Caco-2 (cell line): ENCODE data around the gene TNRC6C. TPM values are rescaled to one million over a fixed set of nuclear protein-coding genes. Genes with fewer than 3 reads are reported as not detected.

Source experiments
- BruUV-seq: library from RNA; stranded (reverse); fragments of 400-500 nt; replicated peaks from 2 replicates; lab custom pipeline; 2021; lab: Mats Ljungman, UMichigan
- CTCF ChIA-PET: fragments of 300-600 bp; sonication (Branson Sonifier 250); formaldehyde crosslinking; loops from one replicate; lab custom pipeline; 2022; ENCODE audit warnings: antibody characterized with exemption; lab: Charles Lee
- POLR2A ChIA-PET: fragments of 300-600 bp; sonication (Branson Sonifier 250); formaldehyde crosslinking; loops from one replicate; lab custom pipeline; 2022; ENCODE audit warnings: antibody characterized with exemption; lab: Charles Lee
- DNase-seq, 2 experiments: peaks; one replicate each; pipeline versions ENCODE4 v3.0.0 to v3.0.0-alpha.2; 2020 to 2022
- H3K27me3 ChIP-seq: replicated peaks from 2 replicates; pipeline ENCODE4 v1.6.0; 2011; ENCODE audit warnings: low read length; ENCODE audit not compliant: control insufficient read depth, insufficient read depth
- H3K36me3 ChIP-seq: 2 replicates; pipeline ENCODE4 v1.5.1; 2011; ENCODE audit warnings: low read length; ENCODE audit not compliant: control insufficient read depth, insufficient read depth
- H3K4me1 ChIP-seq: fragments of 250-450 bp; sonication (Bioruptor Pico); 2 replicates; pipeline ENCODE4 v1.5.1; 2020; ENCODE audit warnings: mild to moderate bottlenecking
- H3K4me3 ChIP-seq: 2 replicates; pipeline ENCODE4 v1.5.1; 2011; ENCODE audit warnings: low read depth, mild to moderate bottlenecking, control low read depth, low read length
- H3K9me3 ChIP-seq: fragments of 250-450 bp; sonication (Bioruptor Pico); 2 replicates; pipeline ENCODE4 v1.5.1; 2020; ENCODE audit warnings: mild to moderate bottlenecking, moderate library complexity
- H3K27ac Mint-ChIP-seq: one replicate; pipeline ENCODE4 v1.8.0; 2022; ENCODE audit warnings: mixed read lengths; ENCODE audit not compliant: unreplicated experiment
- H3K27me3 Mint-ChIP-seq: one replicate; pipeline ENCODE4 v1.8.0; 2022; ENCODE audit warnings: mixed read lengths; ENCODE audit not compliant: insufficient read depth, unreplicated experiment
- H3K36me3 Mint-ChIP-seq: one replicate; pipeline ENCODE4 v1.8.0; 2022; ENCODE audit warnings: mild to moderate bottlenecking, mixed read lengths; ENCODE audit not compliant: insufficient read depth, unreplicated experiment
- H3K4me1 Mint-ChIP-seq: one replicate; pipeline ENCODE4 v1.8.0; 2022; ENCODE audit warnings: low read depth, mixed read lengths; ENCODE audit not compliant: unreplicated experiment
- H3K4me3 Mint-ChIP-seq: one replicate; pipeline ENCODE4 v1.8.0; 2022; ENCODE audit warnings: mild to moderate bottlenecking, moderate library complexity, mixed read lengths; ENCODE audit not compliant: unreplicated experiment
- H3K9me3 Mint-ChIP-seq: one replicate; pipeline ENCODE4 v1.8.0; 2022; ENCODE audit warnings: mixed read lengths; ENCODE audit not compliant: unreplicated experiment
- CTCF ChIP-seq, 2 experiments: fragments of 200-600 bp in 1 of 2; IDR thresholded peaks; 1 replicate in 1 of 2; 2 replicates in 1 of 2; pipeline versions ENCODE4 v1.5.1 to v1.8.0; 2011 to 2022; ENCODE audit warnings: antibody characterized with exemption in 1 of 2, control low read depth in 1 of 2, inconsistent platforms in 1 of 2, low read depth in 1 of 2, low read length in 1 of 2, mild to moderate bottlenecking in 1 of 2, moderate library complexity in 1 of 2; ENCODE audit not compliant: insufficient read depth in 1 of 2, severe bottlenecking in 1 of 2, unreplicated experiment in 1 of 2
- intact Hi-C: fragments of 100-400 bp; cut with micrococcal nuclease; formaldehyde crosslinking; loops from one replicate; pipeline ENCODE4 v1.10.0; 2022; ENCODE audit not compliant: unreplicated experiment
- total RNA-seq: library from RNA; stranded (reverse); gene quantifications from 2 replicates; pipeline ENCODE4 v1.2.3, GENCODE V29; 2022

The TNRC6C gene
- total RNA-seq, 1 experiment from 2014 or later: 17.9 TPM

DNA sequence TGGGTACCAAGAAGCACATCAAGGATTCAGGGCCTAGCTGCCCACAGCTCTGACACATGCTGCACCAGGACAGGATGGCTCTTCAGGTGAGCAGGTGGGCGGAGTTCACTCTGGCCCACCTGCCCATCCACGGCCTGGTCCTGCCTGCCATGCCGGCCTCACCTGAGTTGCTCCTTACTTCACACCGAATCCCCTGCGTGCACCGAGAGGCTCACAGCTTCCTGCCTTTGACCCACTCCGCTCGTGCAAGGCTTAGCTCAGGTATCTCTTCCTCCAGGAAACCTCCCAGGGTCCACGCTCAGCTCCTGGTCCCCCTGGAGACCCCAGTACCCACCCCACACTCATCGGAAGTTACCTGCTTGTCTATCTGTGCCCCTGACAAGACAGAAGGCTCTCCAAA, 21.6 kb upstream of the TNRC6C start:
- TF ChIP-seq CTCF (IDR thresholded peaks at IDR 0.05; ENCODE audit: insufficient read depth in 1 of 2, low read depth in 1 of 2, low read length in 1 of 2, severe bottlenecking in 1 of 2, unreplicated experiment in 1 of 2): no peak
- Histone ChIP-seq H3K27me3 (no peaks in the 10 kb centered on the region), H3K4me3 (no peak overlapping the region), H3K36me3 (no peaks in the 10 kb centered on the region), H3K9me3 (no peaks in the 10 kb centered on the region), H3K4me1 (peaks cover 13% of the 10 kb centered on the region)
- peaks cover 3% of the 10 kb centered on the region for H3K27me3 Mint-ChIP-seq
- DNase-seq: no peak
- no TSS peak for BruUV-seq
- intact Hi-C loops: no loop called here
- H3K9me3 Mint-ChIP-seq: no peaks in the 10 kb centered on the region
- ChIA-PET POLR2A (interaction anchor here (1.2 kb wide), 1 partner anchor 22 kb away, joined by 3 read pairs; the partner anchor contains the start of gene TNRC6C), CTCF (interaction anchor here (0.9 kb wide), 1 partner anchor 21 kb away, joined by 6 read pairs; no protein-coding TSS in a partner anchor)
- peaks cover 22% of the 10 kb centered on the region for H3K4me1 Mint-ChIP-seq
- no peak overlapping the region for H3K4me3 Mint-ChIP-seq
- no peaks in the 10 kb centered on the region for H3K36me3 Mint-ChIP-seq
- no peak overlapping the region for H3K27ac Mint-ChIP-seq

DNA sequence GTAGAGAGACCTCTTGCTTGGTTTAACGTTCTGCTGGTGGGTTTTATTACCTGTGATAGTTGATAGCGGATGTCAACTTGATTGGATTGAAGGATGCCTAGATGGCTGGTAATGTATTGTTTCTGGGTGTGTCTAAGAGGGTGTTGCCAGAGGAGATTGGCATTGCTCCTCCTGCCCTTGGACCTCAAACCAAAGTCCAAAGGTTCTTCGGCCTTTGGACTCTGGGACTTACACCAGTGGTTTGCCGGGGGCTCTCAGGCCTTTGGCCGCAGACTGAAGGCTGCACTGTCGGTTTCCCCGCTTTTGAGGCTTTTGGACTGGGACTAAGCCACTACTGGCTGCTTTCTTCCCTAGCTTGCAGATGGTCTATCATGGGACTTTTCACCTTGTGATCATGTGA, 17.5 kb upstream of the TNRC6C start:
- intact Hi-C loops: no loop called here
- no peak for TF ChIP-seq CTCF (IDR thresholded peaks at IDR 0.05; ENCODE audit: insufficient read depth in 1 of 2, low read depth in 1 of 2, low read length in 1 of 2, severe bottlenecking in 1 of 2, unreplicated experiment in 1 of 2)
- Histone ChIP-seq H3K4me1 (peaks cover 3% of the 10 kb centered on the region), H3K4me3 (no peak overlapping the region), H3K27me3 (no peaks in the 10 kb centered on the region), H3K36me3 (no peaks in the 10 kb centered on the region), H3K9me3 (no peaks in the 10 kb centered on the region)
- H3K4me1 Mint-ChIP-seq: peaks cover 9% of the 10 kb centered on the region
- BruUV-seq: no TSS peak
- ChIA-PET CTCF (no interaction called here), POLR2A (no interaction called here)
- no peak overlapping the region for H3K27ac Mint-ChIP-seq
- H3K4me3 Mint-ChIP-seq: no peak overlapping the region
- no peaks in the 10 kb centered on the region for H3K9me3 Mint-ChIP-seq
- H3K36me3 Mint-ChIP-seq: no peaks in the 10 kb centered on the region
- no peak for DNase-seq
- H3K27me3 Mint-ChIP-seq: no peaks in the 10 kb centered on the region

- Mint-ChIP-seq H3K36me3 (no peaks in the 10 kb centered on the region), H3K27ac (no peak overlapping the region), H3K4me3 (no peak overlapping the region), H3K27me3 (peaks cover 2% of the 10 kb centered on the region), H3K9me3 (peaks cover 8% of the 10 kb centered on the region), H3K4me1 (no peaks in the 10 kb centered on the region)
- intact Hi-C loops: no loop called here
- POLR2A ChIA-PET: interaction anchor here (0.6 to 1.0 kb wide), 2 partner anchors 16 to 732 kb away, joined by 3 to 6 read pairs; partner anchors contain the start of gene TNRC6C
- no peaks in the 10 kb centered on the region for H3K27me3 ChIP-seq
- no peak for DNase-seq
- BruUV-seq: no TSS peak
- no peak overlapping the region for H3K4me3 ChIP-seq
- H3K4me1 ChIP-seq: no peaks in the 10 kb centered on the region
- CTCF ChIA-PET: no interaction called here
- no peak for TF ChIP-seq CTCF (IDR thresholded peaks at IDR 0.05; ENCODE audit: insufficient read depth in 1 of 2, low read depth in 1 of 2, low read length in 1 of 2, severe bottlenecking in 1 of 2, unreplicated experiment in 1 of 2)
- no peaks in the 10 kb centered on the region for H3K36me3 ChIP-seq
- H3K9me3 ChIP-seq: no peaks in the 10 kb centered on the region
Observed at GRCh38 chr17:77942112-77942988, 16.2 kb upstream of the TNRC6C start.
